ENCODE results near the gene ARMH1.

Gene ARMH1

GRCh38 chr1:44635439-44635838, 39.1 kb upstream of the ARMH1 start:
- H3K9me3 ChIP-seq (ENCODE audit: control insufficient read depth, insufficient read depth, low read depth, low read length), result no peaks in the 10 kb centered on the region
- no peak overlapping the region for H3K27ac ChIP-seq (ENCODE audit: extremely low read depth, low read depth, low read length)
- ChIA-PET CTCF (interaction anchor here (0.7 to 7.3 kb wide), 2 partner anchors 16 to 24 kb away, joined by 3 to 47 read pairs; no protein-coding TSS in a partner anchor), POLR2A (interaction anchor here (0.6 to 1.2 kb wide), 3 partner anchors 25 to 535 kb away, joined by 3 to 4 read pairs (median 3); no protein-coding TSS in a partner anchor)
- no peak for TF ChIP-seq ZNF324 (tag by site-specific recombination; IDR thresholded peaks at IDR 0.05)
- TF ChIP-seq ZNF501 (tag by site-specific recombination; IDR thresholded peaks at IDR 0.05), result no peak
- H3K36me3 ChIP-seq (ENCODE audit: control insufficient read depth in 2 of 2, insufficient read depth in 1 of 2, low read length in 2 of 2), result peaks cover 0 to 77% of the 10 kb centered on the region in 2 experiments; a peak in 1 of 3 replicates
- no peaks in the 10 kb centered on the region for H3K4me1 ChIP-seq (ENCODE audit: control insufficient read depth, insufficient read depth, low read length)
- H3K4me3 ChIP-seq (ENCODE audit: low read depth, low read length), result no peak overlapping the region

- CTCF ChIA-PET, result interaction anchor here (0.9 to 7.3 kb wide), 3 partner anchors 16 to 419 kb away, joined by 4 to 47 read pairs (median 4); partner anchors contain the start of gene RNU5D-1
- Histone ChIP-seq H3K4me1 (ENCODE audit: control insufficient read depth, insufficient read depth, low read length) (no peaks in the 10 kb centered on the region), H3K4me3 (ENCODE audit: low read depth, low read length) (no peak overlapping the region), H3K9me3 (ENCODE audit: control insufficient read depth, insufficient read depth, low read depth, low read length) (no peaks in the 10 kb centered on the region), H3K27ac (ENCODE audit: extremely low read depth, low read depth, low read length) (no peak overlapping the region), H3K36me3 (ENCODE audit: control insufficient read depth in 2 of 2, insufficient read depth in 1 of 2, low read length in 2 of 2) (peaks cover 0 to 85% of the 10 kb centered on the region in 2 experiments; a peak in 1 of 3 replicates)
- POLR2A ChIA-PET, result interaction anchor here (0.6 to 1.2 kb wide), 2 partner anchors 26 to 534 kb away, joined by 3 to 4 read pairs; no protein-coding TSS in a partner anchor
- no peak for TF ChIP-seq ZNF211 (tag by site-specific recombination; IDR thresholded peaks at IDR 0.05; ENCODE audit: low read depth)
- no peak for TF ChIP-seq ZFHX2 (tag by site-specific recombination; conservative IDR thresholded peaks at IDR 0.05)
- TF ChIP-seq ZNF837 (tag by site-specific recombination; IDR thresholded peaks at IDR 0.05), result no peak
- TF ChIP-seq HOXA7 (CRISPR knock-in tag; IDR thresholded peaks at IDR 0.05; ENCODE audit: borderline replicate concordance), result no peak
- TF ChIP-seq PRDM6 (tag by site-specific recombination; IDR thresholded peaks at IDR 0.05), result no peak
- TF ChIP-seq PRDM2 (tag by site-specific recombination; IDR thresholded peaks at IDR 0.05; ENCODE audit: borderline replicate concordance), result no peak
- TF ChIP-seq ZNF549 (tag by site-specific recombination; IDR thresholded peaks at IDR 0.05), result no peak
- no peak for TF ChIP-seq TSHZ1 (tag by site-specific recombination; IDR thresholded peaks at IDR 0.05; ENCODE audit: borderline replicate concordance)
- no peak for TF ChIP-seq ZNF558 (tag by site-specific recombination; IDR thresholded peaks at IDR 0.05)
Measured at GRCh38 chr1:44636083-44636687, 38.3 kb upstream of the ARMH1 start.

Data from HEK293 (cell line).